HG03520 (cell line): ENCODE results near the gene PTRH1.

ENCODE experiments used
- ATAC-seq: cut with Tn5 transposase; IDR thresholded peaks from one replicate; pipeline ENCODE4 v1.9.1; 2021; ENCODE audit warnings: mild to moderate bottlenecking, moderate library complexity; ENCODE audit not compliant: unreplicated experiment

The PTRH1 gene

DNA sequence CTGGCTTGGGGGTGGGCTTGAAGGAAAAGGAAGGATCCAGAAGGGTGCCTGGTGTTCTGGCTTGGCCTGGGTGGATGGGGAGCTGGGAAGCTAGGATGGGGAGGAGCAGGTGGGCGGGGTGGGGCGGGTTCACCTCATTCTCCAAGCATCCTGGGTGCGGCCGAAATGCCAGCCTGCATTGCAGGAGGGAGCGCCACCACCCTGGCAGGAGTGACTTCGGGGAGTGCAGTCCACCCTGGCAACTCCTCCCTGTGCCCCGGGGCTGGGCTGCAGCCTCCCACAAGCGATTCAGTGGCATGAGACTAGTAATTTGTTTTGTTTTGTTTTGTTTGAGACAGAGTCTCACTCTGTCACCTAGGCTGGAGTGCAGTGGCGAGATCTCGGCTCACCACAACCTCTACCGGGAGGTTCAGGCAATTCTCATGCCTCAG lies 5.9 kb upstream of the PTRH1 start:
- ATAC-seq, result no peak

DNA sequence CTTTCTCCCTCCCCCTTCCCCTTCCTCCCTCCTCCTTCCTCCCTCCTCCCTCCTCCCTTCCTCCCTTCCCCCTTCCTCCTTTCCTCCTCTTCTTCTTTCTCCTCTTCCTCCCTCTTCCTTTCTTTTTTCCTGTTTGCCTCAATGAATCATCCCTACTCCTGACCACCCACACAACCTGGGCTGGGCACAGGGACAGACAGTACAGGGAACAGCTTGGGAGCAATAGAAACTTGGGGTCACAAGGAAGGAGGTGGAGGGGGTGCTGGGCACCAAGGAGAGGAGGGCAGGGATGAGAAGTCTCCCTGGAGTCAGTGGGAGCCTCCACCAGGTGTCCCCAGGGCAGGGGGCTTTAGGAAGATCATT lies 5.4 kb upstream of the PTRH1 start:
- ATAC-seq, result no peak

DNA sequence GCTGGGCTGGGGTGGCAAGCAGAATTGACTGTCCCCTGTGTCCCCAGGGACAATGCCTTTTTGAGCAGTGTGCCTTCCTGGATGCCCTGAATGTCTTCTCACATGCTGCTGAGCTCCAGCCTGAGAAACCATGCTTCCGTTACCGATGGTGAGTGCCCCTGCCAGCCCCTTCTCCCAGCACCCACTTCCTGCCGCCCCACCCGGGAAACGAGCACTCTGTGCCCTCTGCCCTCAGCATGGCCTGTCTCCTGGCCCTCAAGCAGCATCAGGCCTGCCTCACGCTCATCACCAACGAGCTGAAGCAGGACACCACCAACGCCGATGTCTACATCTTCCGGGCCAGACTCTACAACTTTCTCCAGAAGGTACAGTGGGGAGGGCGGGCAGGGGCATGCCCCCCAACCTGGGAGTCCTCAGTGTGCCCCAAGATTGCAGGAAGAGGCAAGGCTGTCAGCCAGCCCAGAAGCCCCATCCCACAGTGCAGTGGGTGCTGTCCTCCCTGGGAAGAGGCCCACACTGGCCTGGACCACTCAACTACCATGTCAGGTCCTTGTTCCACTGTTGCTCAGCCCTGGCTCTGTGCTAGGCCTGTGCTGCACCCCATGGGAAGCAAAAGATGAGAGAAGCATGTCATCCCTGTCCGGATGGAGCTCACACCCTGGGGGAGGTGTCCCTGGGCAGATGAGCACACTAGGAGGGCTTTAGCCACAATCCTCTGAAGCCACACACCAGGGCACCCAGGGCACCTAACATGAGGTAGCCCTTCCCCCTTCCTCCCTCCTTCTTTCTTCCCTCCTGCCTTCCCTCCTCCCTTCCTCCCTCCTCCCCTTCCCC lies 4.8 kb upstream of the PTRH1 start:
- ATAC-seq, result no peak

DNA sequence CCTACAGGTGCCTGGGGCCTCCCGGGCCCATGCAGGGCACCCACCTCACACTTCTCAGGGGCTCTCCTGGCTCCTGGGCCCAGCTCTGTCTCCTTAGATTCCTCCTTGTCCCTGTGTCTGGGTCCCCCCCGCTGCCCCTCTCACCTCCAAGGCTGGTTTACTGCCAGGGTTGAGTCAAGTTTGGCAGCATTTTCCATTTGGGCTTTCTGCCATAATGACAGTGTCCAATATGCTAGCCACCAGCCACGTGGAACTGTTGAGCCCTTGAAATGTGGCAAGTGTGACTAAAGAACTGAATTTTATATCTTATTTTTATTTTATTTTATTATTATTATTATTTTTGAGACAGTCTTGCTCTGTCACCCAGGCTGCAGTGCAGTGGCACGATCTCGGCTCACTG lies 2.3 kb upstream of the PTRH1 start:
- ATAC-seq, result no peak

DNA sequence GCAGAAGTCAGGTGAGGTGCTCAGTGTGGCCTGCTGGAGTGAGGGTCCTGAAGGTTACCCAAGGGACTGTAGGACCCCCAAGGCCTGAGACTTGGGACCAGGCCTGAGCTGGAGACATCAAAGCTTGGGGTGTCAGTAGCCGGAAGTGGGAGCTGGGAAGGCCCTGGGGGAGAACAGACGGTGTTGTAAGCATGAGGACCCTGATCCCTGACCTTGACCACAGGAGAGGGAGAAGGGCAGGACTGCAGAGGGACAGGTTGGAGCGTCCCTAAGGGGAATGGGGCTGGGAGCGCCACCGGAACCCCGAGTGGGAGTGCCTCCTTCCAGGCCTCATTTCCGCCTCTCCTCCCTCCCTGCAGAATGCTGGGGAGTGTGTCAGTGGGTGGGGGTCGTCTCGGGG lies 949 bp upstream of the PTRH1 start:
- no peak for ATAC-seq

DNA sequence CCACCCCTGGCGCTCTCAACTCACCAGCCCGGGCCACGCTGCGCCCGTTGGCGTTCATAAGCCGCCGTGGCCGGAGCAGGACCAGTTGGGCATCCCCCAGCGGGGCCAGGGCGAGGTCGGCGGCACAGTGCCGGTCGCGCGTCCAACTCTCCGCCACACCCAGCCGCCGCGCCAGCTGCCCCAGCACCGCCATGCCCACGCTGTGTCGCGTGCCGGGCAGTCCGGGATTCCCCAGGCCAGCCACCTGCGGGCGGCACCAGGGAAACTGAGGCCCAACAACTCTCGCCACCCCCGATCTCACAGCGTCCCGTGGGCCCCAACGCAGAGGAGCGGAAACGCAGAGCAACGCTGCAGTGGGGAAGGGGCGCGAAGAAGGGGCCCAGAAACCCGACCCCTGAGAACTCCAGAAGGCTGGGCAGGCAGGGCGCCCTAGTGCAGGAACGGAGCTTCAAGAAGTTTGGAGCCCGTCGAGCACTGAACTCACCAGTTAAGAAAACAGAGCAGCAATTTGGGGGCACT lies 453 bp downstream of the PTRH1 start:
- no peak for ATAC-seq

DNA sequence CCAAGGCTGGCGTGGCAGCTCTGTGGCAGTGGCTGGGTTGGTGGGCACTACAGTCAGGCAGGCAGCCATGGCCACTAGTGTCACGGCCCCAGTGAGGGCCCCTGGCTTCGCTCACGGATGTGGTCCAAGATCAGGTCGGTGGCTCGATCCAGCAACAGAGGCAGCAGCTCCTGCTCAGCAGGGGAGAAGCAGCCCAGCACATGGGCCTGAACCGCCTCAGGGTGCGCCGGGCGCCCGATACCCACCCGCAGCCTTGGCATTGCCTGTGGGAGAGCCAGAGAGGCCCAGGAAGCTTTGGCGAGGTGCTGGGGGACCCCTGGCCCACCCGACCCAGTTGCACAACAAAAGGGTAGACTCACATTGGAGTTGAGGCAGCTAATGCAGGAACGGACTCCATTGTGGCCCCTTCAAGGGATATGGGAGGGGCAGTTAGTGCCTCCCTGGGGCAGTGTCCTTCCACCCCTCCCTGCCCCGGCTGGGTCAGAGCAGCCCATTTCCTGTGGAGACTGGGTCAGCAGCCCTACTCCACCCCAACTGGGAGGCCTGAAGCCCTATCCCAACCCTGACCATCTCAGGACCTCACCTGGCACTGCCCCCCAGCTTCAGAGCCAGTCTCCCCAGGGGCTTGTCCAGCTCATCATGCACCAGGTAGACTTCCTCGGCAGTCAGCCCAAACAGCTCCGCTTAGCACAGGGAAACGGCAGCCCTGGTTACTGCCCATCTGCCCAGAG lies 1.3 kb downstream of the PTRH1 start:
- ATAC-seq, result no peak

DNA sequence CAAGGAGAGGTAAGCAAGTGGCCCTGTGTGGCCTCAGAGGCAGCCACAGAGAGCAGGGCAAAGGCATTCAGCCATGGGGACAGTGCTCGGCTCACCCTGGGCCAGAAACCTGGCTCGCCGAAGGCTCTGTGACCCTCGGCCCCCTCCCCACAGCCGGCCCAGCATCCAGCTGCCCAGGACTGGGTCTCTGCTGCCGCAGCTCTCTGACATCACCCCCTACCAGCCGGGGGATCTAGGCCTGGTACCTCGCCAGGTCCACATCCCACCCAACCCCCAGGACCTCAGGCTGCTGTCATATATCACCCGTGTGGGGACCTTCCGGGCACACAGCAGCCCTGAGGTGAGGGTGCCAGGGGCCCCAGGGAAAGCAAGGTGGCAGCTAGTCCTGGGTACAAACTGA lies 2.6 kb downstream of the PTRH1 start:
- ATAC-seq, result no peak

DNA sequence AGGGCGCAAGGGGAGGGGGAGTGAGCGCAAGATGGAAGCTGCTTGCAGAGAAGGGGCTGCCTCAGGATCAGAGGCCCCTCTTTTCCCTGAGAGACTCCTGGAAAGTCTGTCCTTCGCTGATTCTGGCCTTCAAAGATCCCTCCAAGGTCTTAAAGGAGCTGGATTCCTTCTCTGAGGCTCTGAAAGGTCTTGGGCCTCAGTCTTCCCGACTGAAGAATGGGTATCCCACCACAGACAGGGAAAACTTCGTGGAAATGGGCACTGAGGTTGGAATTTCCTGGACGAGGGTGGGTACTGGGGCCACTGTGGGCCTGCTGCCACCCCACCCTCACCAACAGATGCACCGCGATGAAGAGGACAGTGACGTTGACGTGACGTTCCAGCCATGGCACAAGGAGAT lies 3.1 kb downstream of the PTRH1 start:
- no peak for ATAC-seq

DNA sequence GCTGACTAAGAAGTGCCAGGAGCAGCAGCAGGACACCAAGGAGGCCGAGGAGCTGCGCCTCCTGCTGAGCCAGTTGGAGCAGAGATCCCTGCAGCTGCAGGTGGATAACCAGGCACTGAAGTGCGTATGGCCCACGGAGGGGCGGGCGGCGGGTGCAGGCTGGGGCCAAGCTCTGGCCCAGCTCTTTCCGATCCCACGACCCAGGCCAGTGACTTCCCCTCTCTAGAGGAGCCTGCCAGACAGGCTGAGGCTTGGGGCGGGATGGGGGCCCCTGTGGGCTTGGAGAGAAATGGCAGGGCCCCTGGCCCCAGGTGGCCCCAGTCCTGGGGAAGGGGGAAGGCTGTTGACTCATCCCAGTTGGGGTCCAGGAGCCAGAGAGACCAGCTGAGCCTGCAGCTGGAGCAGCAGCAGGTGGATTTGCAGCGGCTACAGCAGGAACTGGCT lies 3.6 kb downstream of the PTRH1 start:
- no peak for ATAC-seq

DNA sequence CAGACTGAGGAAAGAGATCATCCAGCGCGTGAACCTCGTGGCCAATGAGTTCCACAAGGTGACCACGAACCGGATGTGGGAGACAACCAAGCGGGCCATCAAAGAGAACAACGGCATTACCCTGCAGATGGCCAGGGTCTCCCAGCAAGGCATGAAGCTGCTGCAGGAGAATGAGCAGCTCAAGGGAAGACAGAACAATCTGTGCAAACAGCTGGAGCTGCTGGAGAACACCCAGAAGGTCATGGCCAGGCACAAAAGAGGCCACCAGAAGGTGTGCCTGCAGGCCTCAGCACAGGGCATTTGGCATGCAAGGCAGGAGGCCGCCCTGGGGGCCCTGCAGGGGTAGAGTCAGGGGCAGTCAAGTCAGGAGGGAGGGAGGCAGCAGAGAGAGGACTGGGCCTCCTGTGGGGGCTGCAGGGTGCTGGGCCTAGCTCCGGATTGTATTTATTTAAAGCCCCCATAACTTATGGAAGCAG lies 4.2 kb downstream of the PTRH1 start:
- no peak for ATAC-seq

DNA sequence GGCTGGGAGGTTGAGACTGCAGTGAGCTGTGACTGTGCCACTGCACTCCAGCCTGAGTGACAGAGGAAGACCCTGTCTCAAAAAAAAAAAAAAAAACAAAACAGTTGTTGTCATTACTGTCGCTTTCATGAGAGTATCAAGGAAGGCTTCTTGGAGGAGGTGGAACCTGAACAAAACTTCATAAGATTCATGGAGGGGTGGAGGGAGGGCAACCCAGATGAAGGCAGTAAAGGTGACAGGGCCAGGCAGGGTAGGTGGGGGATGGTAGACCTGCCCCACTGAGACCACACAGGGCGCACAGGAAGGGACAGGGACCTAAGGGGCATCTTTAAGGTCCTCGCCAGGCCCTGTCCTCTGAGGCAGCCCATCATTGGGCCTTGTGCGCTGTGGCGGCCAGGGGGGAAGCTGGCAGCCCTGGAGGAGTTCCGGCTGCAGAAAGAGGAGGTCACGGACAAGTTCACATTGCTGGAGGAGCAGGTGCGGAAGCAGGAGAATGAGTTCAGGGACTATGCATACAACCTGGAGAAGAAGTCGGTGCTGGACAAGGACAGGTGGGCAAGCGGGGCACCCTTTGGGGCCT lies 5.2 kb downstream of the PTRH1 start:
- no peak for ATAC-seq

DNA sequence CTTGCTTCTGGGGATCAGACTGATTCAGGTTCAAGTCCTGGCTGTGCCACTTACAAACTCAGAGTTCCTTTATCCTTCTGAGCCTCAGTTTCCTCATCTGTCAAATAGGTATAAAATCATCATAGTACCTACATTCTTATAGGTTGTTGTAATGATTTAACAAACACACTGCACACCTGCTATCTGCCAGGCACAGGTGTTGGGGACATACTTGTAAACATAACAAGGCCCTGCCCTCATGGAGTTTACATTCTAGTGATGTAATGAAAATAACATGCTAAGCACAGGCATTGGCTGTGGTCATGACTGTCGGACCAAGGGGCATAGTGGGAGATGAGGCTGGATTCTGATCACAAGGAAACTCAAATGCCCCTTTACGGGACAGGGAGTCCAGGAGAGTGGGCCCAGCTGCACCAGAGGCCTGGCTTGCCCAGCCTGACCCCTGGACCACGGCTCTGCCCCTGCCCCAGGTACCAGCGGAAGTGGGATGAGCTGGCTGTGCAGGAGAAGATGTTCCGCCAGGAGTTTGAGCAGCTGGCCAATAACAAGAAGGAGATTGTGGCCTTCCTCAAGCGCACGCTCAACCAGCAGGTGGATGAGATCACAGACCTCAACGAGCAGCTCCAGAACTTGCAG lies 6.4 kb downstream of the PTRH1 start:
- no peak for ATAC-seq

DNA sequence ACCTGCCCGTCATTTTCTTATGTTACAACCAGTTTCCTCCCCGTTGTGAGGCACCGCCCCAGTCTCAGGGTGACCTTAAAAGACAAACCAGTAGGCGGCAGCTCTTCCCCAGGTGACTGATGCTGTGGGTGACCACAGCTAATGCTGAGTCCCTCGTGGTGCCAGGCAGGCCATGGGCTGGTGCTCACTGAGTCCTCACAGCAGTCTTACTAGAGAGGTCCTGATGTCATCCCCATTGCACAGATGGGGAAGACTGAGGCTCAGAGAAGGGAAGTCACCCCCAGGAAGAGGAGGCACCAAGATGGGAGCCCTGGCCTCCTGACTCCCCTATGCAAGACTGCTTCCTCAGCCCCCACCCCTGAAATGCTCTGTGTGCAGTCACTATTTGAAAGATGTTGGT lies 7.7 kb downstream of the PTRH1 start:
- no peak for ATAC-seq

DNA sequence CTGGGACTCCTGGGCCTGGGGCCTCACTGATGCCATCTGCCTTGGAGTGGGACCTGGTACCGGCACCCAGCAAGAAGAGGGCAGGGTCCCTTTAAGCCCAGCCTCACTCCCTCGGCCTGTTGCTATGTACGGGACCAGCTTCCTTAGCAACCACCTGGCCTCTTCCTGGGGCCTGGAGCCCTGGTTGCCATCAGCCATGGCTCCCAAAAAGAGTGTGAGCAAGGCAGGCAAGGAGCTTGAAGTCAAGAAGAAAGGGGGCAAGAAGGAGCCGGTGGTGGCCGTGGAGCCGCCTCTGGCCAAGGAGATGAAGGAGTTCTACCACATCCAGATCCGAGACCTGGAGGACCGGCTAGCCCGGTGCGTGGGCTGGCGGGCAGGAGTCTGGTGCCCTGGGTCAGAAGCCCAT lies 8.6 kb downstream of the PTRH1 start, which contains the start of gene CFAP157:
Gene CFAP157 (plus strand): TSS at position 153 of the 406 bp plus-strand sequence. CDS start 44 bp downstream, at position 197.
- no peak for ATAC-seq

DNA sequence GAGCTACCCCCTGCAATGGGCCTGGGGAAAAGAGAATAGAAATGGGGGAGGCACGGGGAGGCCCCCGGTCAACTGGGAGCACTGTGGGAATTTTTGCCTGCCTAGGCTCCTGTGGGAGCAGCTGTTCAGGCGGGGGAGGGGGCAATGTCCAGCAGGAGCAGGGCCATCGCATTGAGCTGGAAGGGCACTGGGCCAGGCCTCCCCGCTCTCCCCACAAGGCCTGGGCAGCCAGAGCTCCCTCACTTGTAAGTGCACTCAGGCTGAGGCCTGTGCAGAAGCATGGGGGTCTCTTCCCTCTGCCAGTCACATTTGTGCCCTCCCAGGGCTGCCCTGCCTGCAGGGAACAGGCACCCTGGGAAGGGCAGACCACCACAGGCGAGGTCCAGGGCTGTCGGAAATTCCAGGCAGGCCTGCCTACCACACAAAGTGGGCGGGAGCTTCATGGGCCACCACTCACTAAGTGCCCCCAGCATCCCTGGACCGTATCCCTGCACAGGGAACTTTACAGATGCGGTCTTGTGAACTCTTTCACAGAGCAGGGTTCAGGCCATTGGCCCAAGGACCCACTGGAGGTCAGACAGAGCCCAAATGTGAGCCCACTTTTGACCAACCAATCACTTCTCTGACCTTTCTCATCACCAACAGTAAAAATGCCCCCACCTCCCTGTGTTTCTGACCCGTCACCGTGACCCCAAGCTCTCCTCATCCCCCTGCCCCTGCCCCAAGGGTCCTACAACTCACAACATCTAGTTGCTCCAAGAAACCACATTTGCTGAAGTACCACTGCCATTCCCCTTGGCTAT lies 9.7 kb downstream of the PTRH1 start:
- no peak for ATAC-seq

DNA sequence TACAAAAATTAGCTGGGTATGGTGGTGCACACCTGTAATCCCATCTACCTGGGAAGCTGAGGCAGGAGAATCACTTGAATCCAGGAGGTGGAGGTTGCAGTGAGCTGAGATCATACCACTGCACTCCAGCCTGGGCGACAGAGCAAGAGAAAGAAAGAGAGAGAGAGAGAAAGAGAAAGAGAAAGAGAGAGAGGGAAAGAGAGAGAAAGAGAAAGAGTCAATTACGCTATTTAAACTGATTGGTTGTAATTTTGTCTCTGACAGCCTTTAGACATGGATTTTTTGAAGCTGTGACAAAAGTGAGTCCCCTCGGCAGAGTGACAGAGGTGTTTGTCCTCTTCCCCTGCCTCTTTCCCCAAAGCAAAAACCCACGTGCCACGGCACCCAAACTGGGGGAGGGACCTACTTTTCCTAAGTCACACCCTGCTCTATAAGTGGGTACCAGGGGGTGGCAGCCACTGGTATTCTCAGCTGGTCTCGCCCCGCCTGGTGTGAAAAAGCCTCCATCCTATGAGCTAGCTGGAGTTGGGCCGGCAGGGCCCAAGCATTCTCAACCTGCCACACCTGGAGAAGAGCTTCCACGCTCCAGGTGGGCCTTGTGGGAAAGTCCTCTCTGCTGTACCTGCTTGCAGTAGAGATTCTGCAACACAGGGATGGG lies 12.0 kb downstream of the PTRH1 start:
- ATAC-seq, result no peak

DNA sequence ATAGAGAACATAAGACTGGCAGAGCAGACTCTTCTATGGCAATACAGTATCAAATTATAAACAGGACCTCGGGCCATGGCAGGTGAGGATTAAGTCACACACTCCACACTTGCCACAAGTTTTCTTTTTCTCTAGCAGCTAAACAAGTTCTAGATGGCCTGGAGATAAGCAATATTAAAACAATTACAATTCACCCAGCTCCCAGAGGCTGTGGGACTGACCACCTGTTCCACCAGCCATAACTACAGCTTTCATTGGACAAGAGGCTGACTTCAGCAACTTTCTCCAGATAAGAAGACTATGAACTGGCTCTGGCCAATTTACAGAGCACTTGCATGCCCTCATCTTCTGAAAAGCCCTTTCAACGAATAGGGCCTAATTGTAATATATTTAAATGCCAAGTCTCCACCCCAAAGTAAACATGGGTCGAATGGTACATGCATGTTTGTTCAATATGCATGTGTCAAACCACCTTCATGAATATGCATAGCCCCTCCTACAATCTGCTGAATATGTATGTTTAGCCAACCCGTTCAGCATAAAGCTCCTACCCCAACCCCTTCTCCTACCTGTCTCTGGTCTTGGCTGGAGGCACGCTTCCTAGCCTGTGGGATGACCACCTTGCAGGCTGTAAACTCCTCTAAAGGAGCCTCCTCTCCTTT lies 14.7 kb downstream of the PTRH1 start:
- ATAC-seq, result no peak

DNA sequence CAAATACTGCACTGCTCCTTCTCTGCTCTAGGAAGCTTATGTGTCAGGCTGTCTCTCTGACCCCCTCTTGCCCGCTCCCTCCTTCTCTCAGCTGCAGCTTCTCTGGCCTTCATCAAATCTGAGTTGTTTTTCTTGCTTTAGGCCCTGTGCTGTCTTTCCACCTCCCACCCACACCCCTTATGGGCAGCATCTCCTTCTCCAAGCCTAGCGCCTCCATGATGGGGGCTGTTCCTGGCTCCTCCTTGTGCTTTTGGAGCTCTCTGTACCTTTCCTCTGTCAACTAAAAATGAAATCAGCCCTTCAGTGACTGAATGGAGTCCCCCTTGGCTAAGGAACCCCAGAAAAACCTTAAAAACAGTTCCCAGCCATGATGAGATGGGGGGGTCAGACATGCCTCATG lies 15.3 kb downstream of the PTRH1 start:
- no peak for ATAC-seq
